D721Med (cell line): ENCODE results near the gene SPAG16.

Source experiments
- DNase-seq: peaks from one replicate; pipeline ENCODE4 v3.0.0; 2011; ENCODE audit warnings: low spot score; ENCODE audit not compliant: insufficient read length
- FAIRE-seq: peaks from 2 replicates; lab custom pipeline; 2011; peaks lifted over from hg19 to GRCh38; lab: Jason Lieb, UNC
- TF ChIP-seq, protein P1 (sequence below): IDR thresholded peaks from 2 replicates; pipeline ENCODE4 v1.5.1; 2012; ENCODE audit warnings: mild to moderate bottlenecking, control low read depth; ENCODE audit not compliant: insufficient read depth; ENCODE audit errors: missing control alignments

SPAG16 gene

DNA sequence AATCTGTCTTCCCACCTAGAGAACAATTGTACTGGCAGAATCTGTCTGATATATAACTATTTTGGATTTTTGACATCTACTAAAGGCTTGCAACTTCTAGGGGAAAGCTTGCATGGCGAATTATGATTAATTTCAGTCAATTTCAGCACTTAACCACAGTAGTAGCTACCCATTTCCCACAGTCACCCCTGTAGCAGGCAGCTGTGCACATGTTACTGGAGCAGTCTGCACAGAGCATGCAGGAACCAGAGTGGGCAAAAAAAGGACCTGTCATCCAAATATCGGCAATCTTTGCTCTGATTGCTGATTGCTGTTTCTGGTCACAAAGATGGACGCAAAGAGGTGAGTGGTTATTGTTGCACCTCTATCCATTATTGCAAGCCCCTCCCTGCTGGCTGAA lies 473.3 kb downstream of the SPAG16 start:
- FAIRE-seq: no peak
- no peak for DNase-seq
- TF ChIP-seq, protein P1, sequence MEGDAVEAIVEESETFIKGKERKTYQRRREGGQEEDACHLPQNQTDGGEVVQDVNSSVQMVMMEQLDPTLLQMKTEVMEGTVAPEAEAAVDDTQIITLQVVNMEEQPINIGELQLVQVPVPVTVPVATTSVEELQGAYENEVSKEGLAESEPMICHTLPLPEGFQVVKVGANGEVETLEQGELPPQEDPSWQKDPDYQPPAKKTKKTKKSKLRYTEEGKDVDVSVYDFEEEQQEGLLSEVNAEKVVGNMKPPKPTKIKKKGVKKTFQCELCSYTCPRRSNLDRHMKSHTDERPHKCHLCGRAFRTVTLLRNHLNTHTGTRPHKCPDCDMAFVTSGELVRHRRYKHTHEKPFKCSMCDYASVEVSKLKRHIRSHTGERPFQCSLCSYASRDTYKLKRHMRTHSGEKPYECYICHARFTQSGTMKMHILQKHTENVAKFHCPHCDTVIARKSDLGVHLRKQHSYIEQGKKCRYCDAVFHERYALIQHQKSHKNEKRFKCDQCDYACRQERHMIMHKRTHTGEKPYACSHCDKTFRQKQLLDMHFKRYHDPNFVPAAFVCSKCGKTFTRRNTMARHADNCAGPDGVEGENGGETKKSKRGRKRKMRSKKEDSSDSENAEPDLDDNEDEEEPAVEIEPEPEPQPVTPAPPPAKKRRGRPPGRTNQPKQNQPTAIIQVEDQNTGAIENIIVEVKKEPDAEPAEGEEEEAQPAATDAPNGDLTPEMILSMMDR: no peak

DNA sequence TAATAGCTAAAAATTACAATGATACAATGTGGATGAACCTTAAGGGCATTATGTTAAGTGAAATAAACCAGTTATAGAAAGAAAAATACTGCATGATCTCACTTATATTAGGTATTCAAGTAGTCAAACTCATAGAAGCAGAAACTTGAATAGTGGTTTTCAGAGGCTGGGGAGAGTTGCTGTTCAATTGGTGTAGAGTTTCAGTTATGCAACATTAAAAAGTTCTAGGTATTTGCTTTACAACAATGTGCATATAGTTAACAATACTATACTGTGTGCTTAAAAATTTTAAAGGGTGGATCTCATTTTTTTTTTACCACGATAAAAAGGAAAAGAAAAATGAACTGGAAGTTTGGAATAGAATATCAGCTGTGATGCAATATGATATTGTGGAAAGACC lies 479.1 kb downstream of the SPAG16 start:
- no peak for DNase-seq
- TF ChIP-seq, protein P1: no peak
- FAIRE-seq: no peak

DNA sequence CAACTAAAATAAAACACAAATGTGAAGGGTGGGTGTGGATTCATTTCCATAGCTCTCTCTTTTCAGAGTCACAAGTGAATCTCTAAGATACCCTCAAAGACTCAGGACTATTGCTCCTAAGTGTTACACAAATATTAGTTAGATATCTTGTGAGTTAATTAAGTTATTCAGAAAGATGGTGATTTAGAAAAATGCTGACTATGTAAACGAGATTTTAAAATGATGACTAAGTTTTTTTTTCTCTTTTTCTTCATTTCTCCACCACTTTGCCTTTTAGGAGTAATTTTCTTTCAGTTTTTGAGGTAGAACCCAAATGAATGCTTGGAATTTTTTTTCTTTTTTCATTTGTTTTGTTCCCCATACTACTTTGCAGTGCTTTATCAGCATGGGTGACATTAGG lies 479.7 kb downstream of the SPAG16 start:
- TF ChIP-seq, protein P1: no peak
- DNase-seq (no peak), FAIRE-seq (no peak)

DNA sequence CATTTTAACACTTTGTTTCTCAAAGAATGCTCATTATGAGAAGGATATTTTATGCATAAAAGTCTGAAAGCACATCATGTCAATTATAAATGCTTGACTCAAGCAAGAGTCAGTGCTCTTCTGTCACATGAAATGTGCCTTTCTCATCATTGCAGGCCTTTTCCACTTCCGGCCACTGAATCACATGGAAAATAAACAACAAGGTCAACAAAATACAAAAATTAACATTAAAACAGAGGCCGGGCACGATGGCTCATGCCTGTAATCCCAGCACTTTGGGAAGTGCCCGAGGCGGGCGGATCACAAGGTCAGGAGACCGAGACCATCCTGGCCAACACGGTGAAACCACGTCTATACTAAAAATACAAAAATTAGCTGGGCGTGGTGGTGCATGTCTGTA lies 480.6 kb downstream of the SPAG16 start:
- no peak for FAIRE-seq
- TF ChIP-seq, protein P1: no peak
- DNase-seq: no peak

DNA sequence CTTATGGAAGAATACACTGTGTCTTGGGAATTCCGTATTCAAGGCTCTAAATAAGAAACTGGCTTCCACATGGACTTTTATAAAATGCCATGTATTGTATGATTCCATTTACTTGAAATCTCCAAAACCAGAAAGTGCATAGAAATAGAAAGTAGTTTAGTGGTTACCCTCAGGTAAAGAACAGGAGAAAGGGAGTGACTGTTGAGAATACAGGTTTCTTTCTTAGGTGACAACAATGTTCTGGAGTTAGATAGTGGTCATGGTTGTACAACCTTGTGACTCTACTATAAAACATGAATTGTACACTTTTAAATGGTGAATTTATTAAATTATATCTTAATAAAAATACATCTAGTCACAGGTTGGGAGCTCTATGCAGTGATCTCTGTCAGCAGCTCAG lies 481.8 kb downstream of the SPAG16 start:
- no peak for FAIRE-seq

DNA sequence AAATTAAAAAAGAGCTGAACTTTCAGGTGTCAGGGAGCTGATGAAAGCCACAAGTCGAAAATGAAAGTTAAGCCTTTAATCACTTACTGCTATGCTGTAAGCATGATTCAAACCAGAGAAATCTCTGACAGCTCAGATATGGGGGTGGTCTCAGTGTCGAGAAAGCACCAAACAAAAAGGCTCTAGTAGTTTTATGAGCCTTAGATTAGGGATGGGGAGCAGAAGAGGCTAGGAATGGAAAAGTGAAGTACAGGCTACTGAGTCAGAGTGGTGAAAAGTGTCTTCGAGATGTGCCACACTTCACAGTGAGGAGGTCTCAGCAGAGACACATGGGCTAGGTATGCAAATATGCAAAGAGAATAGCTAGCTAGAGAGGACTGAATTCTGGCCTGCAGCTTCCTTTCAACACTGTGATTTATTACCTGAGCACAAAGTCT lies 482.2 kb downstream of the SPAG16 start:
- DNase-seq (no peak), FAIRE-seq (no peak)
- TF ChIP-seq, protein P1: no peak

More for the DNA sequence above, 481.8 kb downstream of the SPAG16 start:
- no peak for DNase-seq
- TF ChIP-seq, protein P1: no peak

DNA sequence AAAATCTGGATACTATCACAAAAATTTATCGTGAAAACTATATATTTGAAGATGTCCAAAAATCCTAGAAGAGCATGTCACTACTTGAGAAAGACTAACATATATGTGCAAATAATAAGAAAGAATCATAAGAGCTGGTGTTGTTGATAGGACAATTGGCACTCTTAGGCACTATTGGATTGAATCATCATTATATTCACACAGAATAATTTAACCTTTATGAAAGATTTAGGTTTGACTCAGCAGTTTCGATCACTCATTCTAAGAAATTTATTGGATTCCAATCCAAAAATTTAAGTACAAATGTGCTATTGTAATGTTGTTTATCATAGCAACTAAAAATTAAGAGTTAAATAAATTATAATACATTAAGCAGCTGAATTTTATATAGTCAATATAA lies 503.6 kb downstream of the SPAG16 start:
- DNase-seq (no peak), FAIRE-seq (no peak)
- TF ChIP-seq, protein P1: no peak
